Activated CD8-positive, alpha-beta T cell treated with anti-CD3 and anti-CD28 coated beads for 36 hours (primary cell): ENCODE measurements around the gene ACTN1. TPM values are rescaled to one million over a fixed set of nuclear protein-coding genes. Genes with fewer than 3 reads are reported as not detected.

Source experiments
- ATAC-seq: fragments of 200-7000 bp; cut with Tn5 transposase; one replicate; pipeline ENCODE4 v1.10.0; 2021; ENCODE audit warnings: mild to moderate bottlenecking, moderate library complexity
- CTCF ChIA-PET: fragments of 350-600 bp; sonication (Branson Sonifier 250); formaldehyde crosslinking; loops from one replicate; lab custom pipeline; 2021; ENCODE audit warnings: antibody characterized with exemption; lab: Charles Lee
- POLR2A ChIA-PET: fragments of 350-600 bp; sonication (Branson Sonifier 250); formaldehyde crosslinking; loops from one replicate; lab custom pipeline; 2021; ENCODE audit warnings: antibody characterized with exemption; lab: Charles Lee
- DNase-seq: peaks from one replicate; pipeline ENCODE4 v3.0.0-alpha.2; 2020
- H3K27ac Mint-ChIP-seq: one replicate; pipeline ENCODE4 v1.8.0; 2021; ENCODE audit warnings: mild to moderate bottlenecking, mixed read lengths
- H3K27me3 Mint-ChIP-seq: one replicate; pipeline ENCODE4 v1.8.0; 2021; ENCODE audit warnings: mixed read lengths
- H3K36me3 Mint-ChIP-seq: one replicate; pipeline ENCODE4 v1.8.0; 2021; ENCODE audit warnings: low read depth, mixed read lengths
- H3K4me1 Mint-ChIP-seq: one replicate; pipeline ENCODE4 v1.8.0; 2021; ENCODE audit warnings: low read depth, mixed read lengths
- H3K4me3 Mint-ChIP-seq: one replicate; pipeline ENCODE4 v1.8.0; 2021; ENCODE audit warnings: mild to moderate bottlenecking, moderate library complexity, mixed read lengths
- H3K9me3 Mint-ChIP-seq: one replicate; pipeline ENCODE4 v1.8.0; 2021; ENCODE audit warnings: mixed read lengths
- CTCF ChIP-seq: fragments of 200-600 bp; IDR thresholded peaks from one replicate; pipeline ENCODE4 v1.8.0; 2022; ENCODE audit warnings: antibody characterized with exemption, mild to moderate bottlenecking
- intact Hi-C: fragments of 100-400 bp; cut with micrococcal nuclease; formaldehyde crosslinking; loops from one replicate; pipeline ENCODE4 v1.10.0; 2022
- total RNA-seq, 2 experiments: library from RNA; stranded (reverse); gene quantifications; one replicate each; pipeline ENCODE4 v1.2.3, GENCODE V29; 2021

The ACTN1 gene
- total RNA-seq, 2 experiments from 2014 or later = 214 TPM

DNA sequence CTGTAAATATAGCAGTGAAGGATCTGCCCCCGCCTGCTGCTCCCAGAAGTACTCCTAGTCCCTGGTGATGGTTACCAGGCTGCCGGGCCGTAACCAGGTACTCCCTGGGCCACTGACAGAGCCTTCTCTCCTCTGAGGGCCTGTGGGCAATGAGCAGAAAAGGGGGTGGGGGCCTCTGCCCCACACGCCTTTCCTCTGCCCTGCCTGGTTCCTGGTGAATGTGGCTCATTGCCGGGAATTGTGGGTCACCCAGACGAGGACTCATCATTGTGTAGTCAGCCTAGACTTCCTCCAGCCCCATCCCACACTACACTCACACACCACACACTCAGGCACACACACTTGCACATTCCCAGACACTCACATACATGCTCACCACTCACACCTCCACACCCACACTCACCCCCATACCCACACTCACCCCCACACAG is 35.7 kb upstream of the ACTN1 start:
- Mint-ChIP-seq H3K4me1 (peaks cover 3% of the 10 kb centered on the region), H3K27me3 (no peaks in the 10 kb centered on the region), H3K36me3 (no peaks in the 10 kb centered on the region), H3K27ac (no peak overlapping the region), H3K9me3 (no peaks in the 10 kb centered on the region), H3K4me3 (no peak overlapping the region)
- POLR2A ChIA-PET = interaction anchor here (0.6 kb wide), 1 partner anchor 62 kb away, joined by 3 read pairs; no protein-coding TSS in a partner anchor
- intact Hi-C loops = no loop called here
- no peak for ATAC-seq
- TF ChIP-seq CTCF = no peak
- CTCF ChIA-PET = interaction anchor here (0.8 kb wide), 1 partner anchor 104 kb away, joined by 4 read pairs; no protein-coding TSS in a partner anchor
- DNase-seq = no peak

GRCh38 chr14:69013943-69014782 is 35.1 kb upstream of the ACTN1 start:
- no peak for TF ChIP-seq CTCF
- Mint-ChIP-seq H3K27ac (no peak overlapping the region), H3K4me3 (no peak overlapping the region), H3K27me3 (no peaks in the 10 kb centered on the region), H3K36me3 (no peaks in the 10 kb centered on the region), H3K9me3 (no peaks in the 10 kb centered on the region), H3K4me1 (peaks cover 3% of the 10 kb centered on the region)
- intact Hi-C loops = no loop called here
- no peak for DNase-seq
- POLR2A ChIA-PET = no interaction called here
- CTCF ChIA-PET = interaction anchor here (0.8 to 2.6 kb wide), 4 partner anchors 12 to 103 kb away, joined by 3 to 8 read pairs (median 4); no protein-coding TSS in a partner anchor
- no peak for ATAC-seq

GRCh38 chr14:69012256-69012953 is 33.3 kb upstream of the ACTN1 start:
- intact Hi-C loops = no loop called here
- H3K9me3 Mint-ChIP-seq = no peaks in the 10 kb centered on the region
- H3K27ac Mint-ChIP-seq = no peak overlapping the region
- H3K27me3 Mint-ChIP-seq = no peaks in the 10 kb centered on the region
- ATAC-seq = no peak
- POLR2A ChIA-PET = no interaction called here
- no peak overlapping the region for H3K4me3 Mint-ChIP-seq
- no peak for DNase-seq
- CTCF ChIA-PET = interaction anchor here (0.9 to 2.6 kb wide), 5 partner anchors 10 to 101 kb away, joined by 3 to 8 read pairs (median 3); no protein-coding TSS in a partner anchor
- no peak for TF ChIP-seq CTCF
- peaks cover 3% of the 10 kb centered on the region for H3K4me1 Mint-ChIP-seq
- H3K36me3 Mint-ChIP-seq = no peaks in the 10 kb centered on the region

DNA sequence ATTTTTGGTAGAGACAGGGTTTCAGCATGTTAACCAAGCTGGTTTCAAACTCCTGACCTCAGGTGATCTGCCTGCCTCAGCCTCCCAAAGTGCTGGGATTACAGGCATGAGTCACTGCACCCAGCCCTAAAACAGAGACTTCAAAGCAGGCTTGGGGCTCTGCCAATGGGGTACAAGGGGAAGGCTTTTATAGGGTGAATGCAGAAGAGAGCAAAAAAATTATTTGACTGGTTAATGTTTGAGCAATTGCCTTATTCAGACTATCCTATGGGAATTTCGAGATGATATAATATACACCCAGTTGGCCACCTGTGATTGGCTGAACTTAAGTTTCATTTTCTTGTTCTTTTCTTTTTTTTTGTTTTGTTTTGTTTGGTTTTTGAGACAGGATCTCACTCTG is 31.5 kb upstream of the ACTN1 start:
- no peak overlapping the region for H3K4me3 Mint-ChIP-seq
- H3K27me3 Mint-ChIP-seq = no peaks in the 10 kb centered on the region
- ATAC-seq (peak; percentile 67), DNase-seq (peak; percentile 29)
- no peak overlapping the region for H3K27ac Mint-ChIP-seq
- ChIA-PET POLR2A (interaction anchor here (1.3 kb wide), 1 partner anchor 16 kb away, joined by 4 read pairs; no protein-coding TSS in a partner anchor), CTCF (interaction anchor here (2.1 kb wide), 1 partner anchor 46 kb away, joined by 7 read pairs; no protein-coding TSS in a partner anchor)
- no peaks in the 10 kb centered on the region for H3K9me3 Mint-ChIP-seq
- no peaks in the 10 kb centered on the region for H3K36me3 Mint-ChIP-seq
- intact Hi-C loops = no loop called here
- H3K4me1 Mint-ChIP-seq = peaks cover 3% of the 10 kb centered on the region
- no peak for TF ChIP-seq CTCF
